Heart right ventricle (tissue), 16 donors: ENCODE data around the gene SLC39A9. TPM values are rescaled to one million over a fixed set of nuclear protein-coding genes. Genes with fewer than 3 reads are reported as not detected.

ENCODE experiments used
- ATAC-seq, 8 donors: fragments of 200-7000 bp; cut with Tn5 transposase; one replicate each; pipeline ENCODE4 v1.9.1; 2020; ENCODE audit warnings: mild to moderate bottlenecking in 8 of 8, moderate library complexity in 8 of 8, moderate number of reproducible peaks in 1 of 8
- DNase-seq, 2 donors: peaks; one replicate each; pipeline ENCODE4 v3.0.0-alpha.2; 2020
- H3K27ac ChIP-seq, 10 donors: fragments of 200-600 bp; sonication (generic) in 2 of 10; one replicate each; pipeline versions ENCODE4 v1.5.0 to v1.8.0; 2020 to 2022; ENCODE audit warnings: mild to moderate bottlenecking in 3 of 10
- H3K27me3 ChIP-seq, 7 donors: fragments of 200-600 bp; one replicate each; pipeline ENCODE4 v1.8.0; 2021 to 2022; ENCODE audit warnings: mild to moderate bottlenecking in 2 of 7
- H3K36me3 ChIP-seq, 9 donors: fragments of 200-600 bp; sonication (generic) in 1 of 9; one replicate each; pipeline versions ENCODE4 v1.5.0 to v1.8.0; 2020 to 2022; ENCODE audit warnings: mild to moderate bottlenecking in 2 of 9
- H3K4me1 ChIP-seq, 9 donors: fragments of 200-600 bp; sonication (generic) in 1 of 9; one replicate each; pipeline versions ENCODE4 v1.5.0 to v1.8.0; 2020 to 2022; ENCODE audit warnings: mild to moderate bottlenecking in 4 of 9
- H3K4me3 ChIP-seq, 10 donors: fragments of 200-600 bp; sonication (generic) in 2 of 10; one replicate each; pipeline versions ENCODE4 v1.5.0 to v1.8.0; 2020 to 2022; ENCODE audit warnings: mild to moderate bottlenecking in 7 of 10, moderate library complexity in 2 of 10
- H3K9me3 ChIP-seq, 11 donors: fragments of 200-600 bp in 10 of 11; sonication (generic) in 2 of 11; one replicate each; pipeline versions ENCODE4 v1.5.0 to v1.8.0; 2013 to 2022; ENCODE audit warnings: mild to moderate bottlenecking in 2 of 11, control low read depth in 1 of 11, moderate library complexity in 1 of 11
- WGBS, 2 donors: extraction: QIAGEN DNeasy Blood & Tissue Kit; methylation state at CpG; one replicate each; pipeline ENCODE4 v1.1.7; 2013; ENCODE audit warnings: inconsistent platforms in 1 of 2; 5-methylcytosine and 5-hydroxymethylcytosine counted together
- intact Hi-C, 10 donors: fragments of 100-400 bp; cut with DNase I; formaldehyde crosslinking; loops; one replicate each; pipeline versions ENCODE4 v1.11.1 to v1.14.2; 2022
- polyA plus RNA-seq, 2 donors: library from polyadenylated mRNA; stranded (reverse); fragments of 200-250 nt; gene quantifications; one replicate each; pipeline ENCODE4 v1.2.3, GENCODE V29; 2013
- total RNA-seq, 10 donors: library from RNA; stranded (reverse); fragmentation: NEBNext Ultra II Directional in 3 of 10; extraction: Animal tissue kit (Norgen Biotek cat#: 25700) in 3 of 10; gene quantifications; one replicate each; pipeline versions ENCODE4 v1.2.1 to v1.2.4, GENCODE V29; 2021 to 2023
- TF ChIP-seq, protein P1 (sequence below), 9 donors: fragments of 200-600 bp; sonication (generic) in 2 of 9; IDR thresholded peaks; one replicate each; pipeline versions ENCODE4 v1.5.0 to v1.8.0; 2021 to 2022; ENCODE audit warnings: antibody characterized with exemption in 9 of 9, mild to moderate bottlenecking in 5 of 9, moderate library complexity in 1 of 9
- donor health status: Arrhythmogenic right ventricular cardiomyopathy.
- donor health status: ischemic (EF 13 %, LVEDD 7.1; RV severe dilation, severe dysfunction).
- donor health status: healthy with polysubstance abuse.
- donor health status: DM: no; HTN: yes; CAD: no.
- donor health status: DM: no; HTN: no; CAD: no.
- donor health status: ischemic (EF 25% LVEDD 6.9; RV normal size, moderate dysfunction).
- donor health status: ischemic (EF 25% LVEDD 5.7; RV mildly dilated, moderate dysfunction).
- donor health status: healthy.
- donor health status: DM: yes; HTN: yes; CAD: no.
- donor health status: Ischemic cardiomyopathy.
- donor health status: ischemic (EF 35%, LVEDD 5.7; RV mildly dilated, moderate dysfunction).
- donor health status: nonischemic (EF 11% LVEDD 7.7; RV severe dilation, severe dysfunction).
- donor health status: DM: yes; HTN: yes; CAD: no.
- donor health status: PGD.
- donor health status: ischemic (EF 29% LVEDD 5.4; RV normal size, mild dysfunction).
- donor health status: nonischemic (EF 23%, LVEDD 6.1; RV moderate dilation, normal function).

Gene SLC39A9
- total and polyA plus RNA-seq, 12 donors = 11.1 to 28.3 (median 21.4) TPM

DNA sequence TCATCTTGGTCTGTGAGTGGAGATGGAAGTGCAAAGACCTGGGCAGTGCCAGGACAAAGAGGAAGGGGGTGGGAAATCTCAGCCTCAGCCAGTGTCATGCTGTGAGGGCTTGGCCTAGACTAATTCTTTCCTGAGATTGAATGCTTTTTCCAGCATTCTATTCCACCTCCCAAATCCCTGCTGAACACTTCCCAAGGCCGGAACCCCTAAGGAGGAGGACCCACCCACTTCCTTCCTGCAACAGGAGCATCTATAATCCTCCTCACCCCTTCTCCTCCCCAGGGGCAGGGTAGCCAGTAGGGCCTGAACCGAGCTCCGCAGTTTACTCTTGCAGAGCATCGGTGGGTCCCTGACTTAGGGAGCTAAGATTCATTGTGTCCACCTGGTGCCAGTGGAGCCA is 89.3 kb downstream of the SLC39A9 start:
- DNase-seq (no peak), ATAC-seq (no peak)
- WGBS, 2 donors = 61 to 63% methylated on average over 4 of the region's 4 CpGs
- Histone ChIP-seq H3K27me3 (peaks cover 9 to 52% (median 36%) of the 10 kb centered on the region in 7 donors), H3K27ac (no peak overlapping the region), H3K4me1 (peaks cover 0 to 20% (median 15%) of the 10 kb centered on the region in 9 donors), H3K4me3 (no peak overlapping the region), H3K9me3 (no peaks in the 10 kb centered on the region), H3K36me3 (no peaks in the 10 kb centered on the region)
- TF ChIP-seq, protein P1, sequence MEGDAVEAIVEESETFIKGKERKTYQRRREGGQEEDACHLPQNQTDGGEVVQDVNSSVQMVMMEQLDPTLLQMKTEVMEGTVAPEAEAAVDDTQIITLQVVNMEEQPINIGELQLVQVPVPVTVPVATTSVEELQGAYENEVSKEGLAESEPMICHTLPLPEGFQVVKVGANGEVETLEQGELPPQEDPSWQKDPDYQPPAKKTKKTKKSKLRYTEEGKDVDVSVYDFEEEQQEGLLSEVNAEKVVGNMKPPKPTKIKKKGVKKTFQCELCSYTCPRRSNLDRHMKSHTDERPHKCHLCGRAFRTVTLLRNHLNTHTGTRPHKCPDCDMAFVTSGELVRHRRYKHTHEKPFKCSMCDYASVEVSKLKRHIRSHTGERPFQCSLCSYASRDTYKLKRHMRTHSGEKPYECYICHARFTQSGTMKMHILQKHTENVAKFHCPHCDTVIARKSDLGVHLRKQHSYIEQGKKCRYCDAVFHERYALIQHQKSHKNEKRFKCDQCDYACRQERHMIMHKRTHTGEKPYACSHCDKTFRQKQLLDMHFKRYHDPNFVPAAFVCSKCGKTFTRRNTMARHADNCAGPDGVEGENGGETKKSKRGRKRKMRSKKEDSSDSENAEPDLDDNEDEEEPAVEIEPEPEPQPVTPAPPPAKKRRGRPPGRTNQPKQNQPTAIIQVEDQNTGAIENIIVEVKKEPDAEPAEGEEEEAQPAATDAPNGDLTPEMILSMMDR (IDR thresholded peaks at IDR 0.05) = no peak
- intact Hi-C loops = no loop called here

DNA sequence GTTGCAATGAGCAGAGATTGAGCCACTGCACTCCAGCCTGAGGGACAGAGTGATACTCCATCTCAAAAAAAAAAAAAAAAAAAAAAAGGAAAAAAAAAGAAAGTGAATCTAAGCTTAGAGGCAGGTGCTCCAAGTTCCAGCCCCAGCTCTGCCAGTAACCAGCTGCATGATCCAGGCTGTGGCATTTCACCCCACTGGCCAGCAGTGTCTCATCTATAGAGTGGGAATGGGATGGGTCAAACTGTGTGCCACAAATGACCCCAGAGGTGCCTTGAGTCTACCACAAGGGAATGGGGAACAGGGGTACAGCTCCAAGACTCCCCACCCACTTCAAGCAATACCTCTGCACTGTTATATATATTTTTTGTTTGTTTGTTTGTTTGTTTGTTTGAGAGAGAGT is 91.0 kb downstream of the SLC39A9 start:
- intact Hi-C loops = no loop called here
- peaks cover 9 to 35% (median 24%) of the 10 kb centered on the region in 7 donors for H3K27me3 ChIP-seq
- DNase-seq (no peak), ATAC-seq (no peak)
- H3K4me1 ChIP-seq = peaks cover 0 to 9% (median 5%) of the 10 kb centered on the region in 9 donors
- H3K27ac ChIP-seq = no peak overlapping the region
- no peak overlapping the region for H3K4me3 ChIP-seq
- H3K9me3 ChIP-seq = no peaks in the 10 kb centered on the region
- no peaks in the 10 kb centered on the region for H3K36me3 ChIP-seq
- TF ChIP-seq, protein P1 (IDR thresholded peaks at IDR 0.05) = no peak

DNA sequence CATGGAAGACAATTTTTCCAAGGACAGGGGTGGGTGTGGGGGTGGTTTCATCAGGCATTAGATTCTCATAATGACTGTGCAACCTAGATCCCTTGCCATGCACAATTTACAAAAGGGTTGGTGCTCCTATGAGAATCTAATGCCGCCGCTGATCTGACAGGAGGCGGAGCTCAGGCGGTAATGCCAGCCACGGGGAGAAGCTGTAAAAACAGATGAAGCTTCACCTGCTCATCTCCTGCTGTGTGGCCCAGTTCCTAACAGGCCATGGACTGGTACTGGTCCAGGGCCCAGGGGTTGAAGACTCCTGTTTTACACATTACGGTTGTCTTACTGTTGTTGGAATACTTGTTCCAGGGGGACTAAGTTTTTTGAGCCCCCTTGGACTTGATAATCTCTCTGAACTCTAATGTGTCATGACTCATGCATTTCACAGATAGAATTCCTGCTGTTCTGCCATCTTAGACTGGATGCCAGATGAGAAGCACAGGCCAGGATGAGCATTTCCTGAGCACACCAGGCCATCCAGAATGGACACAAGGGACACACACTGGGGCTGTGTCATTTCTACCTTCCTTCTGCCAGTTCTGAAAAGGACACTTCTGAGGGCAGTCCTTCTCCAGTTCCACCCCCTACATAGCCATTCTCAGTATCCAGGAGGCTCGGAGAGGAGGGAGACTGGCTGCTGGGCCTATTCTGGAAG is 91.9 kb downstream of the SLC39A9 start:
- H3K4me3 ChIP-seq = no peak overlapping the region
- peaks cover 1 to 26% (median 15%) of the 10 kb centered on the region in 7 donors for H3K27me3 ChIP-seq
- TF ChIP-seq, protein P1 (IDR thresholded peaks at IDR 0.05) = no peak
- DNase-seq (no peak), ATAC-seq (no peak)
- no peaks in the 10 kb centered on the region for H3K36me3 ChIP-seq
- peaks cover 0 to under 1% (median 0%) of the 10 kb centered on the region in 9 donors for H3K4me1 ChIP-seq
- 83% methylated on average over 7 of the region's 7 CpGs for WGBS, 2 donors
- intact Hi-C loops = no loop called here
- no peaks in the 10 kb centered on the region for H3K9me3 ChIP-seq
- no peak overlapping the region for H3K27ac ChIP-seq

DNA sequence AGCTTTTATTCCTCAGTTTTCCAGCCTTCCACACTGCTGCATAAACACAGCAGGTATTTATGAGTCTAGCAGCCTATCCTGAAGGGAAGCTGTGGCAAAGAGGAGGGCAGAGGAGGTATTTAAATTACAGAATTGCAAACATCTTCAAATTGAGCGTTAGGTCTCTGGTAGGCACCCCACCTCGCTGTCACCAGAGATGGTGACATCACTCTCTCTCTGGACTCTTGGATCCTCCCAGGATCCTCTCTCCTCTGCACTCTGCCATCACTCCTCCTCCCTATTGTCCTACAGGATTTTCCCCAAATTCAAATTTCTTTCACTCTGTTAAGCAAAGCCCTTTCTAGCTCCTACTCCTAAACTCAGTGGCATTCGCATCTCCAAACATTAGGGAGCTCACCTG is 92.7 kb downstream of the SLC39A9 start:
- ATAC-seq (no peak), DNase-seq (no peak)
- TF ChIP-seq, protein P1 (IDR thresholded peaks at IDR 0.05) = no peak
- H3K27ac ChIP-seq = no peak overlapping the region
- H3K27me3 ChIP-seq = peaks cover 0 to 18% (median 7%) of the 10 kb centered on the region in 7 donors
- intact Hi-C loops = no loop called here
- H3K36me3 ChIP-seq = no peaks in the 10 kb centered on the region
- no peak overlapping the region for H3K4me3 ChIP-seq
- WGBS, 2 donors = 84 to 92% methylated on average over 3 of the region's 3 CpGs
- no peaks in the 10 kb centered on the region for H3K4me1 ChIP-seq
- no peaks in the 10 kb centered on the region for H3K9me3 ChIP-seq
